ENCODE results near the gene GLIS1.

Gene GLIS1

DNA sequence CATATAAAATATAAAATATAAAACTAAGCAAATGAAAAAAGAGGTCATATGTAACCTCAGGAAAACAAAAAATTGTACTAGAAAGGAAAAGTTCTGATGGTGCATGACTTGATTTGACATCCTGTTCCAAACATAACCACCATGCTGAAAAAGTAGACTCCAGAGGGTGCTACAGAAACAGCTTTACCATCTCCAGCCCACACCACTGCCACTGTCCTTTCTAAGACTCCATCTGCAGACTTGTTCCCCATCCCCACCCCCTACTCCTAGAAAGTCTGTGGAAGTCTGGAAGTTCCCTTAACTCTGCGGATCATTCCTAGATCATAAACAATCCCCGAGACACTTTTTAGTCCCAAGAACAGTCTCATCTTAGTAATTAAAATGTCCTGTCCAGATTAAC is 20.5 kb downstream of the GLIS1 start:
- DNase-seq (ENCODE audit: low read depth in 2 of 2): no peak

DNA sequence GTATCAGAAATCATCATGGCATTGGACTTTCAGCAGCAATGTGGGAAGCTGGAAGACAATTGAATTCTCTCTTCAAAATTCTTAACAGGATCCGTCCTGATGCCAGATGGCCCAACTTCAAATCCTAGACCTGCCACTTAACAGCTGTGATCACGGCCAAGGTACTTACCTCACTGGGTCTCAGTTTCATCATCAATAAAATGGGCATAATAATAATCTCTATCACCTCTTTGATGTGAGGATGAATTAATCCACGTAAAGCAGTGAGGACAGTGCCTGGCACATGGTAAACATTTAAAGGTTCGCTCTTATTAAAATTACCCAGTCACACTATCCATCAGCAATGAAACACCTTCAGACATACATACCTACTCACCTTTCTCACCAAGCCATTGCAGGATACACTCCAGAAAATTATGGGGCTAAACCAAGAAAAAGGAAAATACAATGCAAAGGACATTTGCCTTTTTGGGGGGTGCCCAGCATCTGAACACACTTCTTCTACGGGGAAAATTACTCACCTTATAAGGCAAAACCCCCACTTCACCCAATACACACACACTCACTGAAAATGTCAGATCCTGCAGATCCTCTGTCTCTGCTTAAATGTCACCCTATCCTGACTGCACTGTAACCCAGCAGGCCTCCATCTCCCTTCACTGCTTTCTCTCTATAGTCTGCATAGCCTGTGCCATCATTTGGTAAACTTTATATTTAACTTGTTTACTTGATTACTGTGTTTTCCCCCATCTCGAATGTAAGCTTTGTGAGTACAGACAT is 21.7 kb downstream of the GLIS1 start:
- no peak for DNase-seq (ENCODE audit: low read depth in 2 of 2)

DNA sequence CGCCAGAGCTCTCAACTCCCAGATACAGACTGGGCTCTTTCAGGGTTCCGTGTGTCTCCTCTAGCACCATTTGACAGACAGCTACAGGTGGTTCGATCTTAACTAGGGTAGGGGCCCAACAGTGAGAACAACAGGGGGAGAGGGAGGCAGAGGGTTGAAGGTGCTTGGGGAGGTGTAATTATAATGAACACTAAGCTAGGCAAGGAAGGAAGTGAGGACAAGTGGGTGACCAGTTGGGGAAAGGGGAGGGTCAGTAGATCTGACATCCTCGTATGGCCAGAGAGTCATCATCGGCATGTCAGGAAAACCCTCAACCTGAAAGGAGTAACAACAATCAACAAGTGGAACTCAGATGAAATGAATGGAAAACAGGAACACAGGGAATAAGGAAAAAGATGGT is 22.8 kb downstream of the GLIS1 start:
- no peak for DNase-seq (ENCODE audit: low read depth in 2 of 2)

DNA sequence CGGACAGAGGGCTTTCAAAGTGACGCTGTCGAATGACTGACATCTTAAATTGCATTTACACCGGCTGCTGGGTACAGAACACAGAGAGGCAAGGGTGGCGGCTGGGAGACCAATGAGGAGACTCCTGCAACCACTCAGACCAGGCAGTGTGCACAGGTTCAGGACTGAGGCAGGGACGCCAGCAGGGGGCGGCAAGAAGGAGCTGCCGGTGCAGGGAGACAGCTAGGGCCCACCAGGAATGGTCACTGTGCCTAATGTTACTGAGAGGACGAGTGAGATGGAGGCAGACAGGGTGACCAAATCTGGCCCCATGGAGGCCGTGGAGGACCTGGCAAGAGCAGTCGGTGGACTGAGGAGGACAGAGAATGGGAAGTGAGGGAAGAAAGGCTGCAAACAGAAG is 23.5 kb downstream of the GLIS1 start:
- DNase-seq (ENCODE audit: low read depth in 2 of 2): peak in 1 of 2 donors; percentile 10

DNA sequence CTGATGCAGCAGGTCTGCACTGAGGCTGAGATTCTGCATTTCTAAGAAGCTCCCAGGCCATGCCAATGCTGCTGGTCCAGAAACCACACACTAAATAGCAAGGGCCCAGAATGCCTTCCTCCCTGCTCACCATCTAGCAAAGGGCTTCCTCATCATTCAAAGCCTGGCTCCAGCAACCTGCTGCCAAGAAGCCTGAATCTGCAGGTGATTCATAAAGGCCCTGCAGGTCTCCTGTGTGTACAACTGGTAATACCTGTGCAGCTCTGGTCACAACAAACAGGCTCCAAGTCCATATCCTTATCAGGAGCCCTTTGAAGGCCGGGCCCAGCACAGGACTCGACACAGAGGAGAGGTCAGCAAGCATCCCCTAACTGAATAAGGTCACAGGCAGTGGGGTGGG is 26.7 kb downstream of the GLIS1 start:
- no peak for DNase-seq (ENCODE audit: low read depth in 2 of 2)

DNA sequence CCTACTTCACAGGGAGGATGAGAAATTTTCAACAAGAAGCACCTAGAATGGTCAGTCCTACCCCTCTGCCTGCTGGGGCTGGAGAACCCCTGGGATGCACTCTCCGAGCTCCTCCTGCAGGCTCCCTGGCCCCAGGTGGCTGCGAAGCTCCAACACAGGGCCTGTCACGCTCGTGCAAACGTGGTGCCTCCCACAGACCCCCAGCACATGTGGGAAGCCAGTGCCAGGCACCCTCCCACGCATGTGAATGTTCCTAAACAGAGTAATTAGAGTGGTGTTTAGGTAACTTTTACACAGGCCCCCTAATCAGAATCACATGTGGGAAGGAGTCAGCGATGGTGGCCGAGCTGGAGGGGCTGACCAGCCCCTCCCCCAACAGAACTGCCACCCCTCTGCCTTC is 28.4 kb downstream of the GLIS1 start:
- DNase-seq (ENCODE audit: low read depth in 2 of 2): no peak

DNA sequence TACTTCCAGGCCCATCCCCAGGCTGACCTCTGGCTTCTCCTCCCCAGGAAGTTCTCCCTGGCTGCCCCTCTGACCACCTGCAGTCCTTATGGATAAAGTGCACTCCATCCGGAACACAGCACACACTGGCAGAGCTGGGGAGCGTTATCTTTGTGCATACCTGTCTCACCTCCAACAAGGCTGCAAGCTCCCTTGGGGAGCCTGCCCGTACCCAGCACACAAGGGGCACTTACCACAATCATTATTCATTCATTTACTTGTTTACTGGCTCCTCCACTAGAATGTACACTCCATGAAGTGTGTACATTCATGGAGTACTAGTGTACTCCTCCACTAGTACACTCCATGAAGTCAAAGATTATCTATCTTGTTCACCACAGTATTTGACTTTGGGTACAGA is 30.3 kb downstream of the GLIS1 start:
- DNase-seq (ENCODE audit: low read depth in 2 of 2): no peak

DNA sequence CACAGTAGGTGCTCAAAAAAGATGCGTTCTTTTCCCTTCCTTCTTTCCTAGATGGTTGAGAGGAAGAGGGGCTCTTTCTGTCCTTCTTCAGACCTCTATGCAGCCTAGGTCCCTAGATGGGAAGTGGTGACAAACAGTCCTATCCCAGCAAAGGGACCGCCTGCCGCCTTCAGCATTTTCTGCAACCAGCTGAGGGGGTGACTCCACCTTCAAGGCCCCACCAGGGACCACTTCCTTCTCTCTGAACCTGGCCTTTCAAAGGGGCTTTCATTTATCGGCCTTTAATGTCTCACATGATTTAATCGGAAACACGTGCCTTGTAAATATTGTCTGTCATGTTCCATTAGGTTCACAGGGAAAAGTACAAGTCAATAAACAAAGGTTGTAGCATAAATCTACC is 32.6 kb downstream of the GLIS1 start:
- no peak for DNase-seq (ENCODE audit: low read depth in 2 of 2)

DNA sequence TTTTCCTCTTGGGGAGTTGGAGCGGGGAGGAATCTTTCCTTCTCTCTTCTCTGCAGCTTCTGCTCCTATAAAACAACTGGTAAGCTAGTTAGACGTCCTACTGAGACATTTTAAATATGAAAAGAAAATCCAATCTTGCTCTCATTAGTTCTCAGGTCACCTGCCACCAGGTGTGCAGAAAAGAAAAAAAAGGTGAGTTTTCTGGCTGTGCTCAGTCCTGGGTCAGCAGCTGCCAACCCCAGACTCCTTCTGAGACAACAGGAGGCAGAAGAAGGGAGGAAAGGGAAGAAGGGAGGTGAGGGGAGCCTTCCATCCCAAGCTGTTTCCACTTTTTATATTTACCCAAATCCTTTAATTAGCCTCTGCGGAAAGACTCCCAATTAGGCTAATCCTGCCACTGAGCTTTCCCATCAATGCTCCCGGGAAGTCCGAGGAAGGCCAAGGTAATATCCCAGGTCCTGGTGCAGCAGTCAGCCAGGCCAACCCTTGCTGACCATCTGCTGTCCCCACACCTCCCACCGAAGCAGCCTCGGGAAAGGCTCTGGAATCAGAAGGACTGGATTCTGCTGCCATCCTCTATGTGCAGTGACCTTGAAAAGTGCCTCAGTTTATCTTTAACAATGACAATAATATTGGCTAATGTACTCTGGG is 33.4 kb downstream of the GLIS1 start:
- DNase-seq (ENCODE audit: low read depth in 2 of 2): no peak

DNA sequence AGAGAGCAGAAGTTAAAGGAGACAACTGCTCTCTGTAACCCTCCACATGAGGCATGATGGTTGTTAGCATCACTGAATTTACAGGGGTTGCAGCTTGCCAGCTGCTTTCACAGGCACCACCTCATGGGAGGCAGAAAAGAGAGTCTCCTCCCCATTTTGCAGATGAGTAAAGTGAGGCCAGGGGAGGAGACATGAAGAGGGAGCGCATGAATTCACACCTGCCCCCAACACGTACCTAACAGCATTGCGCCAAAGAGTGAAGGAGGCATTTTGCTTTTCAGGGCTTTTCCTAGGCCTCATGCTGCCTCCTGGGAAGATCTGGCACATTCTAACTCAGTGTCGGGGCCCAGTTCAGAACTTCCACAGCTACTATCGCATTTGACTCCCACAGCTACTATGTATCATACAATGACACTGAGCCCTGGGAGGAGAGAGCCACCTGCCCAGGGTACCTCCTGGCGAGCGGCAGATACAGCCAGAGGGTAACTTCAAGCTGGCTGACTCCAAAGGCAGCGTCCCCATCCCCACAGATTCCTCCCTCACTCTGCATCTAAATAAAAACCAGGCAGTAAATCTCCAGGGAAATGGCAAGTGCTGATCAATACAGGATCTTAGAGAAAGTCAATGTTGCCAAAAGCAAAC is 34.0 kb downstream of the GLIS1 start:
- DNase-seq (ENCODE audit: low read depth in 2 of 2): no peak

DNA sequence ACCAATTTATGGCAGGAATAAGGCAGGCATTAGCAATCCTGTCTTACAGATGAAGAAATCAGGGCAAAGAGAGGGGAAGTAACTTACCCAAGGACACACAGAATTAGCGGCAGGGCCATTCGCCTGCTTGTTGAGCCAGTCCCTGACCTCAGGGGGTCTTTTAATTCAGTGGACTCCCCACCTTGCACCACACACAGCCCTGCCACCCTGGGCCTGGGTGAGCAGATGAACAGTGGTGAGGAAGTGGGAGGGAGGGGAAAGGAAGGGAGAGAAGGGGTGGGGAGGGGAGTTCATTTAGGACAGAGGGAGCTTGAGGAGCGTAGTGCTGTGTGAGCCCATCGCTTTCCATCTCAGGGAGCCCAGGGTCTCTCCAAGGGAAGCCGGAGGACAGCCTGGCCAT is 34.7 kb downstream of the GLIS1 start:
- DNase-seq (ENCODE audit: low read depth in 2 of 2): no peak

DNA sequence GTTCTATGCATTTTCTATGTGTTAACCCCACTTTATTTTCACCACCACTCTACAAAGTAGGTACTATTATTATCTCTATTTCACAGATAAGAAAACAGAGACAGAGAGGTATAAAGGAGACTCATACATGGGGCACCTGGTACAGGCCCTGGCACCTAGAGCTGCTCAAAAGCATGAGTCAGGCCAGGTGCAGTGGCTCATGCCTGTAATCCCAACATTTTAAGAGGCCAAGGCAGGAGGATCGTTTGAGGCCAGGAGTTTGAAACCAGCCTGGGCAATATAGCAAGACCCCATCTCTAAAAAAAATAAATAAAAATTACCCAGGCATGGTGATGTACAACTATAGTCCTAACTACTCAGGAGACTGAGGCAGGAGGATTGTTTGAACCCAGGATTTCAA is 35.8 kb downstream of the GLIS1 start:
- no peak for DNase-seq (ENCODE audit: low read depth in 2 of 2)

DNA sequence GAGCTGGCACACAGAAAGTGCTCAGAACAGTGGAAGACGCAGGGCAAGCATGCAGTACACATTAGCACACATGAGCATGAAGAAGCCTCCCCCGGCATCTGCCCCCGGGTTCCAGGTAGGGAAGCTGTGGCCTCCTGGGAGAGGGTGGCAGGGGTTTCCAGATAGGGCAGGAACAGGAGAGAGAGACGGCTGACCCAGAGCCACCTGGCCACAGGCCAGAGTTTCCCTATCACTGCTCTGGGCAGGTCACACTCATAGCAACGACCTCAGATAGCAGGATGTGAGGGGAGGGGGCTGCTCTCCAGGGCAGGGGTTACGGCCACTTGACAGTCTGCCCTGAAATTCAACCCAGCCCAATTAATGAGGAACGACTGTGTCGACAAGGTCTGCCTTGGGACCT is 36.6 kb downstream of the GLIS1 start:
- no peak for DNase-seq (ENCODE audit: low read depth in 2 of 2)

DNA sequence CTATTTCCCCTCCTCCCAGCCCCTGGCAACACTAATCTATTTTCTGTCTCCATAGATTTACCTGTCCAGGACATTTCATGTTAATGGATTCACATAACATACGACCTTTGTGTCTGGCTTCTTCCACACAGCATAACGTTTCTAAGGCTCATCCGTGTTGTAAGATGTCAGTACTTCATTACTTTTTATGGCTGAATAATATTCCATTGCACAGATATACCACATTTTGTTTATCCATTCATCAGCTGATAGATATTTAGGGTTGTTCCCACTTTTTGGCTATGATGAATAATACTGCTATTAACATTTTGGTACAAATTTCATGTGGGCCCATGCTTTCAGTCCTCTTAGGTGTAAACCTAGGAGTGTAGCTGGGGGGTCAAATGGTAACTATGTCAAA is 38.2 kb downstream of the GLIS1 start:
- no peak for DNase-seq (ENCODE audit: low read depth in 2 of 2)

DNA sequence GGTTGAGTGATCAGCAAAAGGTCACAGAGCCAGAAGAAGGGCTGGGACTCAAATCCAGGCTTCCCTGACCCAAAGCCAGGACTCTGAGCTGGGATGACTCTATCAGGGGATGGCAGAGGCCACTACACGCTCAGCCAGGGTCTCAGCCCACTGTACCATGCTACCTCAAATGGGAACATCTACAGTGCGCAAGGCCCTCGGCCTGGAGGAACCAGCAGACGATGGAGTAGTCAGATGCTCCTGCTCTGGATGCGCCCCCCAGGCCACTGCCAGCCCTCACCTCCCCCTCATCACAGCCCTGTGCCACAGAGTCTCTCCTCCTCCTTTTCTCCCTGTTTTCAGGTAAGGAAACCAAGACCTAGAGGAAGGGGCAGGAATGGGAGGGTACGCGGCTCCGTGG is 39.0 kb downstream of the GLIS1 start:
- no peak for DNase-seq (ENCODE audit: low read depth in 2 of 2)

DNA sequence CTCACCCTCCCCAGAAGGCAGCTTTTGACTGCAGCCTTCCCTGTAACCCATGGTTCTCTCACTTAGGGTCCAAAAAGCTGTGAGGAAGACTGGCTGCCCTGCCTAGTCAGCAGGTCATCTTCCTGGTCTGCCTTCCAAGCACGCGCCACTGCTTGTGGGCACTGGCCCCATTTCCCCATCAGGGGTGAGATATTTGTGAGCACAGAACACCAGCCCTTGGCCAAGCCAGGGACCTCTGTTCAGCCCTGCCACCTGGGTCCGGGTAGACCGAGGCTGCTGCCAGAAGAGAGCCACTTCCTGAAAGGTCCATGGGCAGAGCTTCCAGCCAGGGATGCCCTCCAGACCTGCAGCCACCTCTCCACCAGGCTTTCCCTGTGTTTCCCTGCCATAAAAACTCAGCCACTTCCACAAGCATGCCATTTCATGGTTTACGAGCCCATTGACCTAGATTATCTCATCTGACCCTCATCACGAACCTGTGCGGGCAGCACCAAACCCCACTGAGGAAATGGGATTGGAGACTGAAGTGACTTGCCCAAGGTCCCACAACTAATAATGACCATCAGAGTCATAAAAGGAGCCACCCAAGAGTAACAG is 40.5 kb downstream of the GLIS1 start:
- DNase-seq (ENCODE audit: low read depth in 2 of 2): no peak

DNA sequence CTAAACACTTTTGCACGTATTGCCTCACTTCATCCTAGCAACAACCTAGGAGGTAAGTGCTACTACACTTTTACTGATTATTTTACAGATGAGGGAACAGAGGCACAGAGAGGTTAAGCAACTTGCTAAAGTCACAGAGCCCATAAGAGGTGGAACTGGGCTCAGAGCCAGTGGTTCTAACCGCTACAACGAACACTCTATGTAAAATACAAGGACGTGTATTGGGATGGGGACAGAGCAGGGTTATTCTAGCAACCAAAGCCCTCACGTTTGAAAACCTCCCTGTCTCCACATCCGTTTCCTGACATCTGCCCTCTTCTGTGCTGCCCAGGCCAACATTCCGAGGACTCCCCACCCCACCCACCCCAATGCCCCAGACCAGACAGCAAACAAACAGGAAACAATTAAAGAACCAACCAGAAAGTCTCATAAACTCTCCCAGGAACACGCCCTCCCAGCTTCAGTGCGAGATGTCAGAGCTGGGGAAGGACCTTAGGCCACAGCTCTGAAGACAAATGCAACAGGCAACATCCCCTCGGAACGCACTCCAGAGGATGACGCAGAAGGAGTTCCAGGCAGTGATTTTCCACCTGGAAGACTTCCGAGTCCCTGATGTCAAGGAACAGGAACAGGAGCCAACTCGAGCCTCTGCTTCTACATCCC is 41.1 kb downstream of the GLIS1 start:
- DNase-seq (ENCODE audit: low read depth in 2 of 2): no peak

DNA sequence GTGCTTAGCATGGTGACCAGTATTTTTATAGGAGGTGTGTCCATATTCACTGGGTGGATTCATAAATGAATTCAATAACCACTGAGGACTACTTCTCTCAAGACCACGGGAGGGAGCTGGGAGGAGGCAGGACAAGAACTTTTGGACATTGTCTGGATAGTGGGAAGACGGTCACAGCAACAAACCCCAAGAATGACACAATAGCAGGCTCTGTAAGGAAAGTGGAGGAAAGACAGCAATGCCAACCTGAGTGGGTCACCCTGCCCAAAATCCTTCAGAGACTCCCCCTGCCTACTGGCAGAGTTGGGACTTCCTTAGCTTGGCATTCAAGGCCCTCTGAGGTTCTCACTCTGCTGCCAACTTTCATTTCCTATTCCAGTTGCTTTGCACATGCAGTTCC is 42.0 kb downstream of the GLIS1 start:
- DNase-seq (ENCODE audit: low read depth in 2 of 2): no peak

DNA sequence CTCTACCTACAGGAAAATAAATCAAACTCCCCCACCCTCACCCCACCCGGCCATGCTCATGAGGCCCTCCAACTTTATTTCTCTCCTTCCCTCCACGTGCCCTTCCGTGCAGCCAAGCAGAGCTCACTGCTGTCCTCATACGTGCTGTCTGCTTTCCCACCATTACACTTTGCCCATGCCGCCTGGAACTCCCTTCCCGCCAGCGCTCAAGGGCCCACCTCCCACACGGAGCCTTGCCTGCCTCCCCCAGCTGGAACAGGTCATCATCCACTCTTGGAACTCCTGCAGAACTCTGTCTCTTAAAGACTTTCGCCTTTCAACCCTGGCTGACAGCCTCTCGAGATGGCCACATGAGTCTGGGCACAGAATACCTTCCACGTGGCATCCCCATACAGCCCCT is 42.4 kb downstream of the GLIS1 start:
- no peak for DNase-seq (ENCODE audit: low read depth in 2 of 2)

DNA sequence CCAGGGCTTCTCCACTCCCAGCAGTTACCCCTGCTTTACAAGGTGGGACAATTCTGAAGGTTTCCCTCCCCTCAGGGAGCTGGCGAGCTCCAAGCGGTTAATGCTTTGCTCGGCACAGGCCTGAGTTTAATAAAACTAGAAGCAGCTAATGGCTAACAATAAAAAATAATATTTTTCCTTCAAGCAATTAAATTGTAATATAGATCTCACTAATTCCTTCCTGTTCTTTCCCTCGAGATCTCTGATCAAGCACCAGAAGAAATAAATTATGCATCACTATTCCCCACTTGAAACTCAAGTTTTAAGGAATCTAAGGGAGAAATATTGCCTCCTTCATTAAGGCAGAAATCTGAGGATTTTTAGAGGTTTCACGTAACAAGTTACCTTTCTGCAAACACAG is 42.9 kb downstream of the GLIS1 start:
- no peak for DNase-seq (ENCODE audit: low read depth in 2 of 2)

DNA sequence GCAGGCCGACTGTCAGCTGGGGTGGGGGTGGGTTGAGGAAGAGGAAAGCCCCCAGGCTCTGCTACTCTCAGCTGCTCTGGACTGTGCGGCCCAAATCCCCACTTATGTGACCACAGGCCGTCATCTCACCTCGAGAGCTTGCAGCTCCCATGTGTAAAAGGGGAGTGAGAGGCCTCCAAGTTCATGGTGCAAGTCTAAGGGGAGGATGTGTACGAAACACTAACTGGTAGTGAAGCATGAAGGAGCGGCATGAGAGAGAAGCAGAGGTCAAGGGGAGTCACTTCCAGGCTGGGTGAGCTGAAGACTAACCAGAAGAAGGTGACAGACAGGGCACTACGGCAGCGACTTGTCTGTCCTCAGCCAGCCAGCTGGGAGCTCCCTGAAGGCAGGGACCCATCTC is 43.8 kb downstream of the GLIS1 start:
- no peak for DNase-seq (ENCODE audit: low read depth in 2 of 2)

DNA sequence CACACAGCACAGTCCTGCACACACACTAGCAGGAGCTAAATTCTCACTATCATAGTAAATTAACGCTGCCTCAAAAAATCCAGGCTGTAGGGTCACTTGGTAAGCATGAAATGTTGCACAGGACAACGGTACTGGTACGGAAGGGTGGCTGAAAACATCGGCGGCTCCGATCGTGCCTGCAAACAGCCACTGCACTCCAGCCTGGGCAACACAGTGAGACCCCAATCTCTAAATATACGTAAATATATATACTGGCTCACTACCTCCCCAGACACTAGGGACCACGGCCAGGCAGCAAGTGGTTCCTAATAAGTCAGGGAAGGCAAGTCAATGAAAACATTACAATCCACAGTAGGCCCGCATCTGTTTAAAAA is 44.3 kb downstream of the GLIS1 start:
- no peak for DNase-seq (ENCODE audit: low read depth in 2 of 2)

All from activated CD4-positive, alpha-beta T cell treated with anti-CD3 and anti-CD28 coated beads for 24 hours (primary cell).